Measurements from ENCODE around the gene TLE4.
"Not testable (repeated sequence)": the region's sequence is repeated elsewhere in the genome, so short reads cannot be mapped to it uniquely, and the experiment has no call there.

Gene TLE4

DNA sequence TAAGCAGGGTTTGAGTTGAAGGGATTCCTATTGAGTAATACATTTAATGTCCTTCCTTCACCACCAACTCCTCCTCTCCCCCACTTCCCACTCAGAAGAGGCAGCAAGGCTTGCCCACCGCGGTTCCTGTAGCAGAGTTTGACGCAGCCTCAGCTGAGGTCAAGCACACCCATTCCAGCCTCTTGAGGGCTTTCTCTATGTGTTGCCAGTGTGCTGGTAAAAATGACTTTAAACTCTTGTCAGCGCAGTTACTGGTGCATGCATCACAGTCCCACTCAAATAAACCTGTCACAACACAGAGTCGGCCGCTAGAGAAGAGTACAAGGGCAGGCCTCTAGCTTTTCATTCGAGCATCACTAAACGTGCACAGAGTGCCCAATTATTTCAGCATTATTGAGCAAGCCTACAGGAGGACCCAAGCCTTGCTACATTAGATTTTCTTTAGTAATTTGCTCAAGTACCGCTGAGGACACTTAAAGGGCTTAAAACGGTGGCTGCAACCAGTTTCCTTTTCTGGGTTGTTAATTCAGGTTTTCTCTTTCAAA lies 79.6 kb downstream of the TLE4 start:
- Histone ChIP-seq H3K79me2 (no peaks in the 10 kb centered on the region), H3K27me3 (ENCODE audit: control insufficient read depth, insufficient read depth, low read length) (no peaks in the 10 kb centered on the region), H3K27ac (no peak overlapping the region), H3K9ac (no peak overlapping the region), H3K4me1 (no peaks in the 10 kb centered on the region), H3K4me2 (ENCODE audit: low read length) (no peak overlapping the region), H2AFZ (no peak overlapping the region), H3K36me3 (ENCODE audit: control insufficient read depth, insufficient read depth, low read length) (no peaks in the 10 kb centered on the region), H3K4me3 (ENCODE audit: low read depth, low read length) (no peak overlapping the region), H3K9me3 (ENCODE audit: control insufficient read depth, low read length) (no peaks in the 10 kb centered on the region)
- TF ChIP-seq, protein P1, sequence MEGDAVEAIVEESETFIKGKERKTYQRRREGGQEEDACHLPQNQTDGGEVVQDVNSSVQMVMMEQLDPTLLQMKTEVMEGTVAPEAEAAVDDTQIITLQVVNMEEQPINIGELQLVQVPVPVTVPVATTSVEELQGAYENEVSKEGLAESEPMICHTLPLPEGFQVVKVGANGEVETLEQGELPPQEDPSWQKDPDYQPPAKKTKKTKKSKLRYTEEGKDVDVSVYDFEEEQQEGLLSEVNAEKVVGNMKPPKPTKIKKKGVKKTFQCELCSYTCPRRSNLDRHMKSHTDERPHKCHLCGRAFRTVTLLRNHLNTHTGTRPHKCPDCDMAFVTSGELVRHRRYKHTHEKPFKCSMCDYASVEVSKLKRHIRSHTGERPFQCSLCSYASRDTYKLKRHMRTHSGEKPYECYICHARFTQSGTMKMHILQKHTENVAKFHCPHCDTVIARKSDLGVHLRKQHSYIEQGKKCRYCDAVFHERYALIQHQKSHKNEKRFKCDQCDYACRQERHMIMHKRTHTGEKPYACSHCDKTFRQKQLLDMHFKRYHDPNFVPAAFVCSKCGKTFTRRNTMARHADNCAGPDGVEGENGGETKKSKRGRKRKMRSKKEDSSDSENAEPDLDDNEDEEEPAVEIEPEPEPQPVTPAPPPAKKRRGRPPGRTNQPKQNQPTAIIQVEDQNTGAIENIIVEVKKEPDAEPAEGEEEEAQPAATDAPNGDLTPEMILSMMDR (IDR thresholded peaks at IDR 0.05), result no peak

DNA sequence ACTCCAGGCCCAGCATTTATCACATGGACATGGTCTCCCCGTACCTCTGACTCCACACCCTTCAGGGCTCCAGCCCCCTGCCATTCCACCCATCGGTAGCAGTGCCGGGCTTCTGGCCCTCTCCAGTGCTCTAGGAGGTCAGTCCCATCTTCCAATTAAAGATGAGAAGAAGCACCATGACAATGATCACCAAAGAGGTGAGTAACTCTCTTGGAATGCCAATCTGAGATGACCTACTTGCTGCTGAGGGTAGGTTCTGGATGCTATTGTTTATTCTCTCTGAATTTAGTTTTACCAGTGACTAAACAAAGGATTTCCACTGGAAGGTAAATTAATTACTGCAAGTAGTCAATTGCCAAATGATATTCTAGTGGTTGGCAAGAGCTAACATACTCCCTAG lies 80.8 kb downstream of the TLE4 start:
- TF ChIP-seq, protein P1 (IDR thresholded peaks at IDR 0.05), result no peak
- H3K4me2 ChIP-seq (ENCODE audit: low read length), result no peak overlapping the region
- no peaks in the 10 kb centered on the region for H3K27me3 ChIP-seq (ENCODE audit: control insufficient read depth, insufficient read depth, low read length)
- H3K79me2 ChIP-seq, result no peaks in the 10 kb centered on the region
- no peaks in the 10 kb centered on the region for H3K36me3 ChIP-seq (ENCODE audit: control insufficient read depth, insufficient read depth, low read length)
- H2AFZ ChIP-seq, result no peak overlapping the region
- no peaks in the 10 kb centered on the region for H3K9me3 ChIP-seq (ENCODE audit: control insufficient read depth, low read length)
- no peak overlapping the region for H3K9ac ChIP-seq
- no peak overlapping the region for H3K4me3 ChIP-seq (ENCODE audit: low read depth, low read length)
- no peak overlapping the region for H3K27ac ChIP-seq
- H3K4me1 ChIP-seq, result no peaks in the 10 kb centered on the region

DNA sequence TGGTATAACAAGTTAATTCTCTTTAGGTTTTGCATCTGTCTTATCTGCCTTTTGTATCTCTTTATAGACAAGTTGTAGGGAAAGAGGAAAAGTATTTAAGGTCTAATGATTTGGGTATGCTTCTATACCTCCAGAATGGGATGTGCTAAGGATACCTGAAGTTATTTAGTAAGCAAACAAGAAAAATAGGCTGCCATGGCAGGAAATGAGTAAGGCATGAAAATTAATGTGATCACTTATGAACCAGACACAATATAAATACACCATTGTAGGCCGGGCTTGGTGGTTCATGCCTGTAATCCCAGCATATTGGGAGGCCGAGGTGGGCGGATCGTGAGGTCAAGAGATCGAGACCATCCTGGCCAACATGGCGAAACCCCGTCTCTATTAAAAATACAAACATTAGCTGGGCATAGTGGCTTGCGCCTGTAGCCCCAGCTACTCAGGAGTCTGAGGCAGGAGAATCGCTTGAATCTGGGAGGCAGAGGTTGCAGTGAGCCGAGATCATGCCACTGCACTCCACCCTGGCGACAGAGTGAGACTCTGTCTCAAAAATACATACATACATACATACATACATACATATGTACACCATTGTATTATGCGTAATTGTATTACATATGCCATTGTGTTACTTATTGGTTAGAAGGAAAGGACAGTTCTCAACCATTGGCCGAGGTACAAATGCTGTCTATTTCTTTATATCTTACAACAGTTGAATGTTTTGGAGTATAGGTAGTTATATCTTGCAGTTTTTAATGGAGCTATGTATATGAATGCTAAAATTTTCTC lies 83.0 kb downstream of the TLE4 start:
- not testable (repeated sequence) for H3K27me3 ChIP-seq (ENCODE audit: control insufficient read depth, insufficient read depth, low read length); H3K27ac ChIP-seq; H3K4me3 ChIP-seq (ENCODE audit: low read depth, low read length); H3K36me3 ChIP-seq (ENCODE audit: control insufficient read depth, insufficient read depth, low read length); H3K9ac ChIP-seq; H3K9me3 ChIP-seq (ENCODE audit: control insufficient read depth, low read length); H2AFZ ChIP-seq; H3K79me2 ChIP-seq; H3K4me1 ChIP-seq; H3K4me2 ChIP-seq (ENCODE audit: low read length)

DNA sequence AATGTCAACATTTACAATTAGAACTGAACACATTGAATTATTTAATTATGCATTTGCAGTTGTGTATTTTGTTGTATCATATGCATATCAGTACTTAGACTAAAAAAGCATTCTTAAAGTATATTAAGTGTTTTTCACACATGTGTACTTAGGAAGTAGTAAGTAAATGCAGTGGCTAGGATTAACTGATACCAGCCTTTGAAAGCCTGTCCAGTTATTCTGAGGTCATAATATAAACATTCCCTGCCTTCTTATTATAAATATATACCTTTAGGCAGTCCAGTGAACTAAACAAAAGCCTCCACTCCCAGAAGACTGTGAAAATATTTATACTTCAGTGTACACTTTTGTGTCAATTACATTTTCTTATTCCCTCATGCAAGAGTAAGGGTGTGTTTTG lies 83.8 kb downstream of the TLE4 start:
- TF ChIP-seq, protein P1 (IDR thresholded peaks at IDR 0.05), result no peak
- no peaks in the 10 kb centered on the region for H3K9me3 ChIP-seq (ENCODE audit: control insufficient read depth, low read length)
- H3K9ac ChIP-seq, result no peak overlapping the region
- no peak overlapping the region for H3K27ac ChIP-seq
- no peak overlapping the region for H3K4me3 ChIP-seq (ENCODE audit: low read depth, low read length)
- H3K27me3 ChIP-seq (ENCODE audit: control insufficient read depth, insufficient read depth, low read length), result no peaks in the 10 kb centered on the region
- H2AFZ ChIP-seq, result no peak overlapping the region
- no peaks in the 10 kb centered on the region for H3K79me2 ChIP-seq
- no peaks in the 10 kb centered on the region for H3K36me3 ChIP-seq (ENCODE audit: control insufficient read depth, insufficient read depth, low read length)
- H3K4me2 ChIP-seq (ENCODE audit: low read length), result no peak overlapping the region
- H3K4me1 ChIP-seq, result no peaks in the 10 kb centered on the region

DNA sequence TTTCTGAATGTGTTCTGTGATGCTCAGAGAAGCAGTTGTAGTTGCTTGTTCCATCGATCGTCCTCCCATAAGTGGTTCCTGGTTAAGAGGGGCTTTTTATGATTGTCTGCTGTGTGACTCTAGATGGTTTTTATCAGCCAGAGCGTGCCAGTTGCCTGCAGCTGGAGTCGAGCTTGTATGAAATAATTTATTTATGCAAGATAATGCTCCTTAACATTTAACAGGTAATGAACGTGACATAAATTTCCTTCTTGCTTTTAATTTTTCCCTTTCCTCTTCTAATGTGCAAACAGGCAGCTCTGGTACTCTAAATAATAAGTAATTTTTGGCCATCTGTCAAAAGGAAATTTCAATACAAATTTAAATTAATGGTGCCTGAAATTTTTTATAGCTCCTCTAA lies 84.4 kb downstream of the TLE4 start:
- no peak overlapping the region for H3K9ac ChIP-seq
- H3K27me3 ChIP-seq (ENCODE audit: control insufficient read depth, insufficient read depth, low read length), result no peaks in the 10 kb centered on the region
- H3K4me2 ChIP-seq (ENCODE audit: low read length), result no peak overlapping the region
- no peak overlapping the region for H2AFZ ChIP-seq
- H3K4me3 ChIP-seq (ENCODE audit: low read depth, low read length), result no peak overlapping the region
- no peaks in the 10 kb centered on the region for H3K79me2 ChIP-seq
- no peaks in the 10 kb centered on the region for H3K4me1 ChIP-seq
- H3K36me3 ChIP-seq (ENCODE audit: control insufficient read depth, insufficient read depth, low read length), result no peaks in the 10 kb centered on the region
- no peak overlapping the region for H3K27ac ChIP-seq
- no peaks in the 10 kb centered on the region for H3K9me3 ChIP-seq (ENCODE audit: control insufficient read depth, low read length)
- TF ChIP-seq, protein P1 (IDR thresholded peaks at IDR 0.05), result no peak
